Stimulated activated CD4-positive, alpha-beta T cell treated with anti-CD3 and anti-CD28 coated beads, Interleukin-12 subunit alpha, Interleukin-12 subunit beta, amount 100 ng/mL, for 48 hours (primary cell): ENCODE results near the gene KCND2.

Experiments used
- DNase-seq, 3 donors: peaks; one replicate each; pipeline ENCODE4 v3.0.0-alpha.2; 2020; ENCODE audit warnings: low read depth in 2 of 3, low spot score in 1 of 3

The KCND2 gene

DNA sequence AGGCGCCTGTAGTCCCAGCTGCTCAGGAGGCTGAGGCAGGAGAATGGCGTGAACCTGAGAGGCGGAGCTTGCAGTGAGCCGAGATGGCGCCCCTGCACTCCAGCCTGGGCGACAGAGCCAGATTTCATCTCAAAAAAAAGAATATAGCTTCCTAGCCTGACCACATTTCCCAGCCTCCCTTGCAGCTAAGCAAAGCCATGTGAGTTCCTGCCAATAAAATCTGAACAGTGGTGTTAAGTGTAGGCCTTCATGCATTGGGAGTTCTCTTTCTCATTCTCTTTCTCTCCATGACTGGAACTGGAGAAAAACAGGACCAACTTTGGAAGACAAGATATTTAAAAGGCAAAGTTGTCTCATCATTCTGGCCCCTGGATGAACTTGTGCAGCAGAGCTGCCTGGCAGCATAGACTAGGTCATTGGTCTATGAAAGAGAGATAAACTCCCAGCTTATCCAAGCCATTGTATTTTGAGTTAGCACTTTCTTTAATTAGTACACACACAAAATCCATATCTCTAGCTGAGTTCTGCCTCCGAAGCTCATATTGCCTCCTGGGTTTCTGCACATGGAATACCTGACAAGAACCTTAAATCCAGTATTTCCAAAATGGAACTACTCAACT, 524.2 kb downstream of the KCND2 start:
- no peak for DNase-seq

GRCh38 chr7:120799147-120799546, 526.2 kb downstream of the KCND2 start:
- DNase-seq: no peak
